Kidney capillary endothelial cell (primary cell): ENCODE measurements around the gene SNW1.
"Not testable (repeated sequence)": the region's sequence is repeated elsewhere in the genome, so short reads cannot be mapped to it uniquely, and the experiment has no call there.

ENCODE experiments used
- DNase-seq: peaks from one replicate; pipeline ENCODE4 v3.0.0-alpha.2; 2018; ENCODE audit warnings: low spot score

SNW1 gene

DNA sequence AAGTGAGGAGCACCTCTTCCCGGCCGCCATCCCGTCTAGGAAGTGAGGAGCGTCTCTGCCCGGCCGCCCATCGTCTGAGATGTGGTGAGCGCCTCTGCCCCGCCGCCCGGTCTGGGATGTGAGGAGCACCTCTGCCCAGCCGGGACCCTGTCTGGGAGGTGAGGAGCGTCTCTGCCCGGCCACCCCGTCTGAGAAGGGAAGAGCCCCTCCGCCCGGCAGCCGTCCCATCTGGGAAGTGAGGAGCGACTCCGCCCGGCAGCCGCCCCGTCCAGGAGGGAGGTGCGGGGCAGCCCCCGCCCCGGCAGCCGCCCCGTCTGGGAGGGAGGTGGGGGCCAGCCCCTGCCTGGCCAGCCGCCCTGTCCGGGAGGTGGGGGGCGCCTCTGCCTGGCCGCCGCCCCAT is 13.5 kb downstream of the SNW1 start:
- DNase-seq: not testable (repeated sequence)

DNA sequence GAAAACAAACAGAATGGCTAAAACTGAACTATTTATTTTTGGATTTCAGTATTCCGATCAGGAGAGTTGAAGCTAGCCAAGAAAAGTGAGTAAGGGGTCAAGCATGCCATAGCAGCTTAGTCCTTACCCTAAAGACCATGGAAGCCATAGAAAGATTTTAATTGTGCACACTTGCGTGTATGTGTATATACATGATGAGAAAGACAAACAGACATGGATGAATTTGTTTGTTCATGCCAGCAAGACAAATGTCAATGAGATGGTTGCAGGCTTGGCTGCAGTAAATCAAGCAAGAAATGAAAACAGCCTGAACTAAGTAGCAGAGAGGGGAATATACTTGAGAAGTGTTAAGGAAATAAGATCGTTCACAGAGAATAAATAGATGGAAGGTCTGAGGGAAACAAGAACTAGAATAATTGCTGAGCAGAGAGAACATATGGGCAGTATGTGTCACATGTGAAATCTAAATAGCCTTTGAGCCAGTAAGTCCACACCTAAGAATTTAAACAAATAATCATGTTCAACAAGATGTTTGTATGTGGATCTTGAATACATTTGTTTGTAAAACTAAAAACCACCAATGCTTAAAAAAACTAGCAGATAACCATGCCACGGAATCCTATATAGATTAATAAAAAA is 14.8 kb downstream of the SNW1 start:
- no peak for DNase-seq

DNA sequence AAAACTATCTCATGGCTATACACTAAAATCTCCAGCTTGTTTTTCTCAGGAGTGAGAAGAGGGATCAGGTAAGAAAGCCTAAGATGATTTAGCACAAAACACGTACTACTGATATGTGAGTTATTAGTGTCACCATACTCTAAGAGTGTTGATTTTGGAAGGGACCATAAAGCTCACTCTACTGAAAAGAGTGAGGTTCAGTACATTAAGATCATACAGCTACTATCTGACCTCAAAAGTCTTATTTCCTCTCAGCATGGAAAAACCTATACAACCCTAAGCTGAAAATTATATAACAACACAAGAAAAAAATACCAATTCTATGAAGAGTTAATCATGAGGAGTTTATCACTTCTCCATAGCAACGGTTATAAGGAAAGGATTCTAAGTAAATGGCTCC is 19.5 kb downstream of the SNW1 start:
- no peak for DNase-seq

DNA sequence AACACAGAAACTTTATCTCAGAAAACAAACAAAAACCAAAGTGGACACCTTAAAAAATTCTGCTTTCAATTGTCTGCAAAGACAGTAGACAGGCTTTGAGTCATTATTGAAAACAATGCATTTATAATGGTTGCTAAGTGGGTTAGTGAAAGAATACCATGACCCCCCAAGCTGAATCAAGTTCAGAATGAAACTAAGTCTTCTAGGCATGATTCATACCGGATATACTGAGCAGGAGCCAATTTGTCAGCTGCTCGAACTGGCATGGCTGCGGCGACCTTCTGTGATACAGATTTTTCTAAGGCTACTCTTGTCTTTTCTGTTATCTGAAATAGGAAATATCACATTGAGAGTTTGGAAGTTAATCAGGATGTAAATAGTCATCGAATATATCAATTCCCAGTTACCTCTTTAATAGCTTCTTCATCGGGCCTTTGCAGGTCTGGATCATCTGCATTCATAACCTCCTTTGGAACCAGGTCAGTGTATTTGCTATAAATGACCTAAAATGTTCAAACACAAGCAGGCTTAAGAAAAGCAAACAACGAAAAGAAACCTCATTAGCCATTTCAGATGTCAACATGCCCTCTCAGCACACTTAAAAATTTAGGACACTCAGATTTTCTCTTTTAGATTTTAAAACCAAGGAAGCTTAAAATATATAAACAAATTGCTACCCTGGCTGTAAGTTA is 22.3 kb downstream of the SNW1 start:
- DNase-seq: peak; percentile 91

DNA sequence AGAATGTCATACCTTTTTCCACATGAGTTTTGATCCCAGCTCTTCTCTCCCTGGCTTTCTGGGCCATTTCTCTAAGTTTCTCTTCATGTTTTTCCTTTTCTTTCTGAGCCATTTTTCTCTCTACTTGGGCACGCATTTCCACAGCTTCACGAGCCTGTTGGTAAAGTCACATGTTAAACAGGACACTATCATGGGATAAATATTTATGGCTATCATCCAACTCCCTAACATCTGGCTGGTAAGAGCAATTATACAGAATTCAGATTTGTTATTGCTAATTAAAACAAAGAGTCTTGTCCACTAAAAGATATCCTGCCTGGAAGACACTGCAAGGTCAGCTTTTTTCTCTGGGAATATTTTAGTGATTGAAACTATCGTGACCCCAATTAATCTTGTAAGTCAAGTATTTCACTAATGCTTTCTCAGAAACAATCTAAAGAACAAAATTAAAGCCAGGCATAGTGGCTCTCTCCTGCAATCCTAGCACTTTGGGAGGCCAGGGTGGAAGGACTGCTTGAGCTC is 29.9 kb downstream of the SNW1 start:
- DNase-seq: no peak

DNA sequence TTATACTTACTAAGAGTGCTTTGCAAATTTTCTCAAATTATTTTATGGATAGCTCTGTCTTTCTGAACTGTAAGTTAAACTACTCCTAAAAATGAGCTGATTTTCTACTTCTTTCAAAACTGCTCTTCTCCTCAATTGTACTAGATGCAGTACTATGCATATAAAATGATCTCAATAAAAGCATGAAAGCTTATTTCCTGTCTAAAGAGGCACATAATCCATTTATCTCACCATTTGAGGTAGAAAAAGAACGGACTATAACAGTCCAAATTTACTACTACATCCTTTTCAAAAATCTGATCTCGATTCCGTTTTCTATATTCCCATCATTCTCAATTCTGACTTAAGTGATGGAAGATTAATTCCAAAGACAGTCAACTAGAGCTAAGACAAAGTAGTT is 38.7 kb downstream of the SNW1 start:
- DNase-seq: no peak

DNA sequence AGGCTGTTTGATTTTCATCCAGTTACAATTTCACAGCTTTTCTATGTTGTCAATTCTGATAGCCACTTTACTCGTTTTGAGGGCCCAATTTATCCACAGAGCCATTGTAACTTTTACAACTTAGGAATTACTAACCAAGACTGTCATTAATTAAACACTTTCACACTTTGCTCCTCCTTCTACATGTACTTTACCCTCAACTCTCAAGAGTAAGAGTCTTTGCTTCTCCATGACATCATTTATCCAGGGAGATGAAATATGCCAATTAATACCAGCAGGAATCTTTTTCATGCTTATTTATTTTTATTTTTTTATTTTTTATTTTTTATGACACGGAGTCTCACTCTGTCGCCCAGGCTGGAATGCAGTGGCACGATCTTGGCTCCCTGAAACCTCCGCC is 39.5 kb downstream of the SNW1 start:
- no peak for DNase-seq

DNA sequence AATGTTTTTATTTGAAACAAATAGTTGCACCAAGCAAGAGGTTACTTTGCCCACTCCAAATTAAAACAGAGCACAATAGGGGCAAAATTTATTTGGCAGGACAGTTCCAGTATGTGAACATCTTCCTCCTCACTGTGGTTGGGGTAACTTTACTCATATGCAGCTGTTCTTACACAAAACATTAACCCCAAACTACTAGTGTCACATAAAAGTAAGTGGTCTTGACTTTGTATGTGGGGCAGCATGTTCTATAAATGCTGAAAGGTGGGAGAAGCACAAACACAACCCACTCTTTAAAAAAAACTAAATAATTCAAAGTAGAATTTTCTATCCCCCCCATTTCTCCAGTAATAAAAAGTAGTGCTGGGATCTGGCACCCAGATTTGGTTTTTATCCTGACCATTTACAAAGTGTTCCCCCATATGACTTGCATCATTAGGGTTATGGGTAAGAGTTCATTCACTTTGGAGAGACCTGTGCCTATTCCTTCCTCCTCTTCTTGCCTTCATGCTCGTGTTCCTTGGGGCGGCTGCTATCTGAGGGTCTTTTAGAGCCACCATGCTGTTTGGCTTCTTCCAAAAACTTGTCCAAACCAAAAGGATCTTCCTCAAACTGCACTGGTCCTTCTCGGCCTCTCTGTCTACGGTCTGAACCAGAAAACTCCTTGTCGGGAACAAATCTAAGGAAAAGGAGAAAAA is 43.2 kb downstream of the SNW1 start:
- no peak for DNase-seq

DNA sequence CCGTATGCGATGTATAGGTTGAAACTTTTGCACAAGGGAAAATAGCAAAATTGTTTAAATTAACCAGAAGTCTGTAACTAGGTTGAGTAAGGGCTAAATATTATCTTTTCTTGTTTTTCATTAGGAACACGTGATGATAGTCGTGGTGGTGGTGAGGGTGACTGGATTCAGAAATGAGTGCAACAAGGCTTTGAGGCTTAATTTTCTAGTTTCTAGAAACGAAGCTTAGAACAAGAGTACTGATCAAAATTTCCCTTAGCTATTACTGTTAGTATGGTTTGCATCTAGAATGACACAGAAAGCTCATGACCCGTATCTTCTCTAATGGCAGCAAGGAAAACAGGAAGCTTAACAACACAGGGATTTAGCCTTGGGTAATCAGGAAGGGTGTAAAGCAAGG is 46.0 kb downstream of the SNW1 start:
- DNase-seq: no peak

DNA sequence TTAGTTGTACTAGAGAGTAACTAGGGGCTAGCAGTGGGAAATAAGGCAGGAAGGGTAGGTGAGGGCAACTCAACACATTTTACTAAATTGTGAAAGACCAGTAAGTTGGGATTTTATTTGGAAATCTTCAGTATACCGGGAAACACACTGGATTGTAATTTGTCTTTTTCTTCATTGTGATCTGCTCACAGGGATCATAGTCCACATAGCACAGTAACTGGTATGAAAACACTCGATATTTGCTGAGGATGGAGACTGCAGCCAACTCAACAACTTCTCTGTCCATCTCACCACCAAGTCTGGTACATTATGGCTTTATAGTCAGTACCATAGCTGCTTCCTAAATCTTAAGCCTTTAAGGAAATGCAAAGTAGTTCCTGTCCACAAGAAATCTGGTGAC is 50.6 kb downstream of the SNW1 start:
- DNase-seq: no peak

DNA sequence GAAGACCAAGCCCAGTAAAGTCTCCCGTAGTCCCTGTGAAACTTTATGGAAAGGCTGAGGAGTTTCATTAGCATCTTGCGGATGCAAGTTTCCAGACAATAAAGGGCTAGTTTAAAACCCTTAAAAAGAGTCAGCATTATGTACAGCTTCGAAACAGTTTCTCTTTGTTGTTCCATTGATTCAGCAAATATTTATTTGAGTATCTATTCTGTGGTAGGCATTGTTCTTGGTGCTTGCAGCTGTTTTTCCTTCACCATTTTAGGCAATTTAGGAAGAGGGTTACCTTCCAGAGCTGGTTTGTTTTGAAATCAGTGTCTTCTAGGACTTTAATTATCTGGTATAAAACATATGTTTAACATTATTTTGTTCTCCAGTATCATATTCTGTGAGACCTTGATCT is 51.5 kb downstream of the SNW1 start:
- no peak for DNase-seq

DNA sequence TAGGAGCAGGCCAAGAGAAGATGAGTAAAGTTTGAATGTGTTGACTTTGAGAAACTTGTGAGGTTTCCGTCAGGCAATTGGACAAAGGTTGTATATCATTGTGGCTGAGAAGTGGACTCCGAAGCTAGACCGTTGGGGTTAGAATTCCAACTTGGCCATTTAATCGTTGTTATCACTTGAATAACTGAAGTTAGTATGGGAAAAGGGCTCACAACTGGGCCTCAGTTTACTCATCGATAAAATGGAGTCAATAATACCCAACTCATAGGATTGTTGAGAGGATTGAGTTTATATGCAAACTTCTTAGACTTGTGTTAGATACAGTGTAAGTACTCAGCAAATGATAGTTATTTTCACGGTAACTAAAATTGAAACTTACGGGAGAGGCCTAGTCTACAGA is 52.2 kb downstream of the SNW1 start:
- no peak for DNase-seq

DNA sequence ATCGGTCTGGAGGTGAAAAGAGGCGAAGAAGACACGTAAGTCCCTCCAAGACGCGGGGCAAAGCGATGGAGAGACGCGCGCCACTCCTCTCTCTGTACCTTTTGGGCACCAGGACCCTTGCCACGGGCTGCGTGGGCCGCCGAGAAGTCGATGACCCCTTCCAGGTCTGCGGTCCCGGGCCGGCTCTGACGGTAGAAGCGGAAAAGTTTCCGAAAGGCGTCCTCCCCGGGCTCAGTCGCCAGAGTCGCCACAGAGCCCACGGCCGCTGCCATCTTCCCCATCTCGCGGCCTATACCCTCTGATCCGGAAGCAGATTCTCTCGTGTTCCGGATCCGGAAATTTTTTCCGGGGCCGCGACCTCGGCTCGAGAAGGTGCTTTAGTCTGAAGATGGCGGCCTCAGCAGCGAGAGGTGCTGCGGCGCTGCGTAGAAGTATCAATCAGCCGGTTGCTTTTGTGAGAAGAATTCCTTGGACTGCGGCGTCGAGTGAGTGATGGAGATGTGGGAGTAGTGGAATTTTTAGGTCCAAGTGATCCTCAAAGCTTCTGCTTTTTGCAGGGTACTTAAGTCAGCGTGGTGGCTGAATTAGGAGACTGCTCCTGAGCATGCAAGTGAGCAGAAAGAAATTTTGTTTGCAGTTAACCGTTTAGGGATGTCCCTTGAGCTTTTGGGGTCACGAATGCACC is 53.1 kb downstream of the SNW1 start, which contains the start of the genes ALKBH1 and SLIRP:
Gene ALKBH1 (minus strand): TSS at position 300 of the 685 bp plus-strand sequence. CDS start 19 bp downstream, at position 281.
Gene SLIRP (plus strand): TSS at position 380 of the 685 bp plus-strand sequence. CDS start 9 bp downstream, at position 389.
- DNase-seq: peak; percentile 85

DNA sequence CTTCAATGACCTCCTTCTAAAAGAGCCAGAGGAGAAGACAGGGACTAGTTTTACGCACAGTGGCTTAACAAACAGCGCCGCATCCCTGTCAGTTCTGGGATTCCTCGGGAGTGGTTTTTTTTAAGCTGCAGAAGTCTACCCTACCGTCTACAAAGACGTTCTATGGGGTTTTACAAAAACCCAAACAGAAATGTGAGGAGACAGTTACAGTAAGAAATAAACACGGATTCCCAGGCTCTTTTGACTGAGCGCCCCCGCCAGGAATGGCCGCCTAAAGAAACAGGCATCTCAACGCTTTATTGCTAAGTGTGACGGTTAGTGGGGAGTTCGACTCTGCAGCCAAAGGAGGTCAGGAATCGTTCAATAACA is 53.6 kb downstream of the SNW1 start:
- DNase-seq: peak; percentile 59

DNA sequence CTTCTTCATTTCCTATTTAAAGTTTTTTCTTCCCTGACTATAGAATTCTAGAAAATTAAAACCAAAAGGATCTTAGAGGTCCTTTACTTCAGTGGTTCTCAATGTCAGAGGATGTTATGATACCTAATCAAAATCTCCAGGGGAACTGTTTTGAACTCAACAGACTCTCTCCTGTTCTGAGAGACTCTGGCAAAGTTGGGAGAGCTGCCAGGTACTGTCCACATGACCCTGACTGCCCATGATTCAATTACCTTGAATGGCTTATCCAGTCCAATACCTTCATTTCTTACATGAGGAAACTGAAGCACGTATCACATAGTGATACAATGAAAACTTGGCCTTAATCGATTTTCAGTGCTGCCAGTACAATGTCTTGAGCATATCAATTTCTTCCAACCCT is 69.7 kb downstream of the SNW1 start:
- DNase-seq: no peak

DNA sequence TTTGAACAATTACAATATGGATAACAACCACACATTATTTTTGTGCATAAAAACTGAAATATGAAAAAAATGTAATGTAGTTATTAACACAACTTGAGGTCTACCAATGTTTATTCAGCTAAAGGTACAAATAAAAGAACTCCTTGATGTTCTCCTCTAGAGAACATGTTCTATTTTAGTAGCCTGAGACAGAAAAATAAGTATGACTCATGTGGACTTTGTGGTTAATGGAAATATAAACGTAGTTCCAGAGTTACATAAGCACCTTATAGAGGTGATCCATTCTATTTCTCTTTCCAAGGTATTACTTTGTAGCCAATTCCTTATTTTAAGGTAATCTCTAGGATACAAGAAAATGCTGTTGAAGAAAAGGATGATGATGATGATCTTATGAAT is 78.8 kb downstream of the SNW1 start:
- no peak for DNase-seq

DNA sequence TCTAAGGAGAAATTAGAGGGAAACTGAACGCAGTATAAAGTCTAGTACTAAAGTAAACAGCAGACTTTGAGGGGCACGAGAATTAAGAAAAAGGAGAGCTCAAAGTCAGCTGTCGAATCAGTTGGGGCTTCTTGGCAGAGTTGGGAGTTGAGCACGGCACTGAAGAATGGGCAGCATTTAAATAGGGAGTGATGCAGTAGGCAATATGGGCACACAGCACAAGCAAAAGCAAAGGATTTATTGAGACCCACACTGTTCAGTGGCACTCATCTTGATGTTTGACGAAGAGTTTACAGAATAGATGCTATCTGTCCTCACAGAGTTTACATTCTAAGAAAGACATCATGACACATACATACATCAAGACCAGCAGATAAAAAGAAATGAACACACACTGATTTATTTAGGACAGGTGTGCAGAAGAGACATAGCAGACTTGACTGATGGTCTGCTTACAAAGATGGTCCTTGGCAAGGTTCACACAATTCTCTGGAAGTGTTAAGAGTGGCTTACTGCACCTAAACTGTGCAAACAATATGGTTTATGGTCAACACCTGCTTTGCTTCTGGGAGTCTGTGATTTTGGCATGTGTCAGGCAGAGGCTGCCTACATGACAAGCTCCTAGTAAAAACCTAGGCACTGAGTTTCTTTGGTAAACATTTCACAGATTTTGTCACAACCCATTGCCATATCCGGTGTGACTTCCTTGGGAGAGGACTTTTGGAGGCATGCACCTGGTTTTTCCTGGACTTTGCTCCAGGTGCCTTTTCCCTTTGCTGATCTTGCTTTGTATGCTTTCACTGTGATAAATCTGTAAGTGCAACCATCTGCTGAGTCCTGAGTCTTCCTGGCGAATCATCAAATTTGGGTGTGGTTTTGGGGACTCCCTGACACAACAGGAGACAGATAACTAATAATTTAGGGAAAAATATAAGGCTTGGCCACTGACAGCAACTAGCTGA is 79.5 kb downstream of the SNW1 start:
- no peak for DNase-seq

DNA sequence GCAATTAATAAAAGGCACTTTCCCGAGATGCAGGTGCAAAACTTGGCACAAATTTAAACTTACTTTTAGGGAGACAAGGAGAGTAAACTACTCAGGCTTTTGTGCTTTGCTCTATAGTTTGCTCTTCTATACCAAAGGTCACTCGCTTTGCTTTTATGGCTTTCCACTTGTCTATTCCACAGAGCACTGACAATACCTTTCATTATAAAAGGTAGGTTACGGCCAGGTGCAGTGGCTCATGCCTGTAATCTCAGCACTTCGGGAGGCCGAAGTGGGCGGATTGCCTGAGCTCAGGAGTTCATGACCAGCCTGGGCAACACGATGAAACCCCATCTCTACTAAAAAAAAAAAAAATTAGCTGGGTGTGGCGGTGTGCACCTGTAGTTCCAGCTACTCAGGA is 86.0 kb downstream of the SNW1 start:
- no peak for DNase-seq

DNA sequence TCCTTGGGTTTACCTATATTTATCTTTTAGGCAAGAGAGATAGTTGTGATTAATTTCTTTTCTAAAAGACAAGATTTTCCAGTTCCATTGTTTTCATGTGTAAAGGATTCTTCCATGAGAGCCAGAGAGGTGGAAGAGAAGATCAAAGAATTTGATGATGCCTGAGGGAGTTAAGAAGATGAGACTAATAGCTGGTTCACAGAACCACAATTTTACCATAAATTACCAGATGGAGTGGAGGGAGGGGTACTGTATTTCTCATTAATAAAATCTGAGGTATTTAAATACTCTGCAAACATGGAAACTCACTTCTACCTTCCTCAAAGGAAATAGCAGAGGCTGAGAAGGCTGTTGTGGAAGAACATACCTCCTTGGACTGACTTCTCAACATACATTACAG is 87.8 kb downstream of the SNW1 start:
- no peak for DNase-seq
